ENCODE data around the gene LGALS1. TPM values are rescaled to one million over a fixed set of nuclear protein-coding genes. Genes with fewer than 3 reads are reported as not detected.
A peak's percentile ranks its signal among the peaks of the same experiment; 100 is the strongest.

Gene LGALS1
- total and polyA plus RNA-seq, 9 of the 15 experiments (the other 6 are each of a cell fraction or from before 2014, with no cell fraction given): 160 to 800 (median 330) TPM

DNA sequence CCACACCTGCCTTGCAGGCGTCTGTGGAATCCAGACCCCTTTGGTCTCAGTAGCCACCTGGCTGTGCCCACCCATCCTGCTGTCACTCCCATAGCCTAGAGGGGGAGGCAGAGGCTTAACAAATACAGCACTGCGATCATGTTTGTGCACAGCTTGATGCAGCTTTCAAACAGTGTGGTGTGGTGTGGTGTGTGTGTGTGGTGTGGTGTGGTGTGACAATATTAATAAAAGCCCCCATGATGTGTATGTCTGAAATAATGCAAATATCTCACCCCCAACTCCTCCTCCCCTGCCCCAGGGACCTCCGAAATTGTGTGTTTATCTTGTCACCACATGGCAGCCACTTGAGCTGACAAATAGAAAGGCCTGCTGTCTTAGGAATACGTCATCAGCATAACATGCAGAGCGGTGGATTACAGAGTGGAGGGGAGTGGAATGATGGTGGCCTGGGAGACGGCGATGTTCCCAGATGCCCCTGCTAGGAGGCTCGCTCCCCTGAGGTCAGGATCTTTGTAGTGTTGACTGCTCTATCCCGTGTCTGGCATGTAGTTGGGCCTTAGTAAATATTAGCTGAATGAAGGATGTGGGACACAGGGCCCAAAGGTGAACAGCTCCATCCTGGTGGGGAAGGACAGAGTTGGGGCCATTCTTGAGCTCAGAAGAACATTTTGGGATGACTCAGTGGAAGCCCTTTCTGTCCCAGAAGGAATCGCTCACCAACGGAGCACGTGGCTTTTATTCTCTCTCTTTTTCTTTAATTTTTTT lies 14.1 kb upstream of the LGALS1 start (continued):
- TF ChIP-seq, protein P1, sequence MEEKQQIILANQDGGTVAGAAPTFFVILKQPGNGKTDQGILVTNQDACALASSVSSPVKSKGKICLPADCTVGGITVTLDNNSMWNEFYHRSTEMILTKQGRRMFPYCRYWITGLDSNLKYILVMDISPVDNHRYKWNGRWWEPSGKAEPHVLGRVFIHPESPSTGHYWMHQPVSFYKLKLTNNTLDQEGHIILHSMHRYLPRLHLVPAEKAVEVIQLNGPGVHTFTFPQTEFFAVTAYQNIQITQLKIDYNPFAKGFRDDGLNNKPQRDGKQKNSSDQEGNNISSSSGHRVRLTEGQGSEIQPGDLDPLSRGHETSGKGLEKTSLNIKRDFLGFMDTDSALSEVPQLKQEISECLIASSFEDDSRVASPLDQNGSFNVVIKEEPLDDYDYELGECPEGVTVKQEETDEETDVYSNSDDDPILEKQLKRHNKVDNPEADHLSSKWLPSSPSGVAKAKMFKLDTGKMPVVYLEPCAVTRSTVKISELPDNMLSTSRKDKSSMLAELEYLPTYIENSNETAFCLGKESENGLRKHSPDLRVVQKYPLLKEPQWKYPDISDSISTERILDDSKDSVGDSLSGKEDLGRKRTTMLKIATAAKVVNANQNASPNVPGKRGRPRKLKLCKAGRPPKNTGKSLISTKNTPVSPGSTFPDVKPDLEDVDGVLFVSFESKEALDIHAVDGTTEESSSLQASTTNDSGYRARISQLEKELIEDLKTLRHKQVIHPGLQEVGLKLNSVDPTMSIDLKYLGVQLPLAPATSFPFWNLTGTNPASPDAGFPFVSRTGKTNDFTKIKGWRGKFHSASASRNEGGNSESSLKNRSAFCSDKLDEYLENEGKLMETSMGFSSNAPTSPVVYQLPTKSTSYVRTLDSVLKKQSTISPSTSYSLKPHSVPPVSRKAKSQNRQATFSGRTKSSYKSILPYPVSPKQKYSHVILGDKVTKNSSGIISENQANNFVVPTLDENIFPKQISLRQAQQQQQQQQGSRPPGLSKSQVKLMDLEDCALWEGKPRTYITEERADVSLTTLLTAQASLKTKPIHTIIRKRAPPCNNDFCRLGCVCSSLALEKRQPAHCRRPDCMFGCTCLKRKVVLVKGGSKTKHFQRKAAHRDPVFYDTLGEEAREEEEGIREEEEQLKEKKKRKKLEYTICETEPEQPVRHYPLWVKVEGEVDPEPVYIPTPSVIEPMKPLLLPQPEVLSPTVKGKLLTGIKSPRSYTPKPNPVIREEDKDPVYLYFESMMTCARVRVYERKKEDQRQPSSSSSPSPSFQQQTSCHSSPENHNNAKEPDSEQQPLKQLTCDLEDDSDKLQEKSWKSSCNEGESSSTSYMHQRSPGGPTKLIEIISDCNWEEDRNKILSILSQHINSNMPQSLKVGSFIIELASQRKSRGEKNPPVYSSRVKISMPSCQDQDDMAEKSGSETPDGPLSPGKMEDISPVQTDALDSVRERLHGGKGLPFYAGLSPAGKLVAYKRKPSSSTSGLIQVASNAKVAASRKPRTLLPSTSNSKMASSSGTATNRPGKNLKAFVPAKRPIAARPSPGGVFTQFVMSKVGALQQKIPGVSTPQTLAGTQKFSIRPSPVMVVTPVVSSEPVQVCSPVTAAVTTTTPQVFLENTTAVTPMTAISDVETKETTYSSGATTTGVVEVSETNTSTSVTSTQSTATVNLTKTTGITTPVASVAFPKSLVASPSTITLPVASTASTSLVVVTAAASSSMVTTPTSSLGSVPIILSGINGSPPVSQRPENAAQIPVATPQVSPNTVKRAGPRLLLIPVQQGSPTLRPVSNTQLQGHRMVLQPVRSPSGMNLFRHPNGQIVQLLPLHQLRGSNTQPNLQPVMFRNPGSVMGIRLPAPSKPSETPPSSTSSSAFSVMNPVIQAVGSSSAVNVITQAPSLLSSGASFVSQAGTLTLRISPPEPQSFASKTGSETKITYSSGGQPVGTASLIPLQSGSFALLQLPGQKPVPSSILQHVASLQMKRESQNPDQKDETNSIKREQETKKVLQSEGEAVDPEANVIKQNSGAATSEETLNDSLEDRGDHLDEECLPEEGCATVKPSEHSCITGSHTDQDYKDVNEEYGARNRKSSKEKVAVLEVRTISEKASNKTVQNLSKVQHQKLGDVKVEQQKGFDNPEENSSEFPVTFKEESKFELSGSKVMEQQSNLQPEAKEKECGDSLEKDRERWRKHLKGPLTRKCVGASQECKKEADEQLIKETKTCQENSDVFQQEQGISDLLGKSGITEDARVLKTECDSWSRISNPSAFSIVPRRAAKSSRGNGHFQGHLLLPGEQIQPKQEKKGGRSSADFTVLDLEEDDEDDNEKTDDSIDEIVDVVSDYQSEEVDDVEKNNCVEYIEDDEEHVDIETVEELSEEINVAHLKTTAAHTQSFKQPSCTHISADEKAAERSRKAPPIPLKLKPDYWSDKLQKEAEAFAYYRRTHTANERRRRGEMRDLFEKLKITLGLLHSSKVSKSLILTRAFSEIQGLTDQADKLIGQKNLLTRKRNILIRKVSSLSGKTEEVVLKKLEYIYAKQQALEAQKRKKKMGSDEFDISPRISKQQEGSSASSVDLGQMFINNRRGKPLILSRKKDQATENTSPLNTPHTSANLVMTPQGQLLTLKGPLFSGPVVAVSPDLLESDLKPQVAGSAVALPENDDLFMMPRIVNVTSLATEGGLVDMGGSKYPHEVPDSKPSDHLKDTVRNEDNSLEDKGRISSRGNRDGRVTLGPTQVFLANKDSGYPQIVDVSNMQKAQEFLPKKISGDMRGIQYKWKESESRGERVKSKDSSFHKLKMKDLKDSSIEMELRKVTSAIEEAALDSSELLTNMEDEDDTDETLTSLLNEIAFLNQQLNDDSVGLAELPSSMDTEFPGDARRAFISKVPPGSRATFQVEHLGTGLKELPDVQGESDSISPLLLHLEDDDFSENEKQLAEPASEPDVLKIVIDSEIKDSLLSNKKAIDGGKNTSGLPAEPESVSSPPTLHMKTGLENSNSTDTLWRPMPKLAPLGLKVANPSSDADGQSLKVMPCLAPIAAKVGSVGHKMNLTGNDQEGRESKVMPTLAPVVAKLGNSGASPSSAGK (IDR thresholded peaks at IDR 0.05): 0 out of 2 replicates have a peak, but pooled peaks have one; percentile 12
- no peak for TF ChIP-seq KDM4B (IDR thresholded peaks at IDR 0.05; ENCODE audit: borderline replicate concordance in 2 of 2, low read depth in 1 of 2)
- TF ChIP-seq, protein P2, sequence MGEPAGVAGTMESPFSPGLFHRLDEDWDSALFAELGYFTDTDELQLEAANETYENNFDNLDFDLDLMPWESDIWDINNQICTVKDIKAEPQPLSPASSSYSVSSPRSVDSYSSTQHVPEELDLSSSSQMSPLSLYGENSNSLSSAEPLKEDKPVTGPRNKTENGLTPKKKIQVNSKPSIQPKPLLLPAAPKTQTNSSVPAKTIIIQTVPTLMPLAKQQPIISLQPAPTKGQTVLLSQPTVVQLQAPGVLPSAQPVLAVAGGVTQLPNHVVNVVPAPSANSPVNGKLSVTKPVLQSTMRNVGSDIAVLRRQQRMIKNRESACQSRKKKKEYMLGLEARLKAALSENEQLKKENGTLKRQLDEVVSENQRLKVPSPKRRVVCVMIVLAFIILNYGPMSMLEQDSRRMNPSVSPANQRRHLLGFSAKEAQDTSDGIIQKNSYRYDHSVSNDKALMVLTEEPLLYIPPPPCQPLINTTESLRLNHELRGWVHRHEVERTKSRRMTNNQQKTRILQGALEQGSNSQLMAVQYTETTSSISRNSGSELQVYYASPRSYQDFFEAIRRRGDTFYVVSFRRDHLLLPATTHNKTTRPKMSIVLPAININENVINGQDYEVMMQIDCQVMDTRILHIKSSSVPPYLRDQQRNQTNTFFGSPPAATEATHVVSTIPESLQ (CRISPR knock-in tag; IDR thresholded peaks at IDR 0.05): no peak
- no peak for TF ChIP-seq MCM7 (IDR thresholded peaks at IDR 0.05)
- TF ChIP-seq RFX5 (IDR thresholded peaks at IDR 0.05; ENCODE audit: low read depth, low read length): no peak
- TF ChIP-seq, protein P3, sequence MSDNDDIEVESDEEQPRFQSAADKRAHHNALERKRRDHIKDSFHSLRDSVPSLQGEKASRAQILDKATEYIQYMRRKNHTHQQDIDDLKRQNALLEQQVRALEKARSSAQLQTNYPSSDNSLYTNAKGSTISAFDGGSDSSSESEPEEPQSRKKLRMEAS (CRISPR knock-in tag; IDR thresholded peaks at IDR 0.05): 0 out of 2 replicates have a peak, but pooled peaks have one; percentile 21
- TF ChIP-seq, protein P4, sequence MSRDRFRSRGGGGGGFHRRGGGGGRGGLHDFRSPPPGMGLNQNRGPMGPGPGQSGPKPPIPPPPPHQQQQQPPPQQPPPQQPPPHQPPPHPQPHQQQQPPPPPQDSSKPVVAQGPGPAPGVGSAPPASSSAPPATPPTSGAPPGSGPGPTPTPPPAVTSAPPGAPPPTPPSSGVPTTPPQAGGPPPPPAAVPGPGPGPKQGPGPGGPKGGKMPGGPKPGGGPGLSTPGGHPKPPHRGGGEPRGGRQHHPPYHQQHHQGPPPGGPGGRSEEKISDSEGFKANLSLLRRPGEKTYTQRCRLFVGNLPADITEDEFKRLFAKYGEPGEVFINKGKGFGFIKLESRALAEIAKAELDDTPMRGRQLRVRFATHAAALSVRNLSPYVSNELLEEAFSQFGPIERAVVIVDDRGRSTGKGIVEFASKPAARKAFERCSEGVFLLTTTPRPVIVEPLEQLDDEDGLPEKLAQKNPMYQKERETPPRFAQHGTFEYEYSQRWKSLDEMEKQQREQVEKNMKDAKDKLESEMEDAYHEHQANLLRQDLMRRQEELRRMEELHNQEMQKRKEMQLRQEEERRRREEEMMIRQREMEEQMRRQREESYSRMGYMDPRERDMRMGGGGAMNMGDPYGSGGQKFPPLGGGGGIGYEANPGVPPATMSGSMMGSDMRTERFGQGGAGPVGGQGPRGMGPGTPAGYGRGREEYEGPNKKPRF (IDR thresholded peaks at IDR 0.05; ENCODE audit: low read depth, low read length): no peak
- TF ChIP-seq RBBP5 (IDR thresholded peaks at IDR 0.05; ENCODE audit: borderline replicate concordance, insufficient read depth, low read length, poor library complexity, severe bottlenecking): no peak
- no peak for TF ChIP-seq MECOM (CRISPR knock-in tag; IDR thresholded peaks at IDR 0.05)
- no peak for TF ChIP-seq RHOXF2B (CRISPR knock-in tag; conservative IDR thresholded peaks at IDR 0.05)

Measured in K562 (cell line).